NOMO-1 treated with DMSO at 0.1 percent for 48 hours (cell line): ENCODE results near the gene ABCC4.
"Not testable (repeated sequence)": the region's sequence is repeated elsewhere in the genome, so short reads cannot be mapped to it uniquely, and the experiment has no call there.

Experiments used
- DNase-seq: peaks from one replicate; lab custom pipeline; 2025; ENCODE audit not compliant: unreplicated experiment; lab: John Stamatoyannopoulos, UW

Gene ABCC4

GRCh38 chr13:95300625-95301182 is 547 bp downstream of the ABCC4 start:
- DNase-seq, result peak; percentile 33

GRCh38 chr13:95298971-95299621 is 2.2 kb downstream of the ABCC4 start:
- DNase-seq, result no peak

- DNase-seq, result no peak
Observed at GRCh38 chr13:95298169-95298965, 2.9 kb downstream of the ABCC4 start.

GRCh38 chr13:95296326-95296925 is 4.8 kb downstream of the ABCC4 start:
- DNase-seq, result no peak

GRCh38 chr13:95295026-95295425 is 6.2 kb downstream of the ABCC4 start:
- DNase-seq, result no peak

GRCh38 chr13:95292622-95293021 is 8.6 kb downstream of the ABCC4 start:
- no peak for DNase-seq

GRCh38 chr13:95289901-95290300 is 11.3 kb downstream of the ABCC4 start:
- not testable (repeated sequence) for DNase-seq

- peak; percentile 87 for DNase-seq
Observed at GRCh38 chr13:95289020-95289444, 12.2 kb downstream of the ABCC4 start.

- no peak for DNase-seq
Observed at GRCh38 chr13:95284436-95284835, 16.8 kb downstream of the ABCC4 start.

GRCh38 chr13:95279016-95279415 is 22.2 kb downstream of the ABCC4 start:
- DNase-seq, result no peak

GRCh38 chr13:95276037-95276505 is 25.2 kb downstream of the ABCC4 start:
- DNase-seq, result no peak

GRCh38 chr13:95275322-95276036 is 25.8 kb downstream of the ABCC4 start:
- DNase-seq, result no peak

- DNase-seq, result not testable (repeated sequence)
Observed at GRCh38 chr13:95273592-95274132, 27.6 kb downstream of the ABCC4 start.

GRCh38 chr13:95272076-95272475 is 29.2 kb downstream of the ABCC4 start:
- not testable (repeated sequence) for DNase-seq

- no peak for DNase-seq
Observed at GRCh38 chr13:95269756-95270155, 31.5 kb downstream of the ABCC4 start.

- not testable (repeated sequence) for DNase-seq
Observed at GRCh38 chr13:95268343-95269065, 32.7 kb downstream of the ABCC4 start.

GRCh38 chr13:95267662-95268342 is 33.4 kb downstream of the ABCC4 start:
- DNase-seq, result no peak

- DNase-seq, result peak; percentile 33
Observed at GRCh38 chr13:95264225-95264624, 37.0 kb downstream of the ABCC4 start.

GRCh38 chr13:95262837-95263384 is 38.3 kb downstream of the ABCC4 start:
- no peak for DNase-seq
